IPS-20b (cell line): ENCODE measurements around the gene AP3B1.

Source experiments
- H3K27ac ChIP-seq: one replicate; pipeline ENCODE4 v1.5.1; 2013; ENCODE audit warnings: low read length
- H3K27me3 ChIP-seq: 2 replicates; pipeline ENCODE4 v1.6.1; 2013; ENCODE audit warnings: mild to moderate bottlenecking, low read length, inconsistent platforms; ENCODE audit not compliant: insufficient read depth
- H3K36me3 ChIP-seq: 2 replicates; pipeline ENCODE4 v1.6.1; 2013; ENCODE audit warnings: low read depth, mild to moderate bottlenecking, inconsistent platforms, low read length, moderate library complexity; ENCODE audit not compliant: insufficient read depth
- H3K4me1 ChIP-seq: 2 replicates; pipeline ENCODE4 v1.6.1; 2013; ENCODE audit warnings: mild to moderate bottlenecking, control low read depth, inconsistent platforms, low read length, moderate library complexity; ENCODE audit not compliant: insufficient read depth
- H3K4me3 ChIP-seq: 2 replicates; pipeline ENCODE4 v1.5.1; 2013; ENCODE audit warnings: mild to moderate bottlenecking, low read length, inconsistent platforms
- H3K9ac ChIP-seq: 2 replicates; pipeline ENCODE4 v1.6.1; 2013; ENCODE audit warnings: low read depth, mild to moderate bottlenecking, inconsistent platforms, low read length, moderate library complexity
- H3K9me3 ChIP-seq: 2 replicates; pipeline ENCODE4 v1.6.1; 2013; ENCODE audit warnings: mild to moderate bottlenecking, low read depth, low read length, inconsistent platforms; ENCODE audit not compliant: insufficient read depth

The AP3B1 gene

DNA sequence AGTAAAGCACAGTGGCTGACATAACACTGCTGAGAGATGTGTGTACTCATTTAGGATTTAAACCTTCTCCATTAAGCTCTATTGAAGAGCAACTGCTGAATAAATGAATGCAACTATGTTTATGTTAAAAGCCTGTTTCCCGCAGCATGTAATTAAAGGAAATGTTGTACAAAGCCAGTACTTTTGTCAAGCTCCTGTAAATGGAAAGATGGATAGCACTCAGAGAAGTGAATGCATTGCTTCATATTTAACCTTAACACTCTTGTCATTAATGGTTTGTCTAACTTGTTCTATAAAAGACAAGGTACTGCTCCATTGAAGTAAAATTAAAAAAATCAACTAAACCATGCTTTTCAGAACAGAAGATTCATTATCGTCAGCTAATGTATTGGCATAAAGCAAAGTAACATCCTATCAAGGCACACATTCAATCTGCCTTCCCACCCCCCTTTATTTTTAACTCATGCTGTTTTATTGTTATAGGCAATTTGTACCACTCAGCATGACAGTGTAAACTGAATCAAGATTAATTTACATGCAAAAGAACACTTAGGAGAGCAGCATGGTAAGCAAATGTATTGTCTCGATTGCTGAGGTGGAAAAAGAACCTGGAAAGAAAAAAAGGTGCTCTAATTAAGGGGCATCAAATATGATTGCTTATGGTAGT is 277.5 kb downstream of the AP3B1 start:
- H3K9me3 ChIP-seq = no peaks in the 10 kb centered on the region
- H3K36me3 ChIP-seq = no peaks in the 10 kb centered on the region; the same call in 1 of the 2 replicates
- no peak overlapping the region for H3K9ac ChIP-seq
- H3K4me3 ChIP-seq = peak overlapping the region; percentile 15; the same call in 1 of the 2 replicates
- peaks cover 97% of the 10 kb centered on the region for H3K27me3 ChIP-seq
- H3K27ac ChIP-seq = no peak overlapping the region
- peaks cover 10% of the 10 kb centered on the region for H3K4me1 ChIP-seq

DNA sequence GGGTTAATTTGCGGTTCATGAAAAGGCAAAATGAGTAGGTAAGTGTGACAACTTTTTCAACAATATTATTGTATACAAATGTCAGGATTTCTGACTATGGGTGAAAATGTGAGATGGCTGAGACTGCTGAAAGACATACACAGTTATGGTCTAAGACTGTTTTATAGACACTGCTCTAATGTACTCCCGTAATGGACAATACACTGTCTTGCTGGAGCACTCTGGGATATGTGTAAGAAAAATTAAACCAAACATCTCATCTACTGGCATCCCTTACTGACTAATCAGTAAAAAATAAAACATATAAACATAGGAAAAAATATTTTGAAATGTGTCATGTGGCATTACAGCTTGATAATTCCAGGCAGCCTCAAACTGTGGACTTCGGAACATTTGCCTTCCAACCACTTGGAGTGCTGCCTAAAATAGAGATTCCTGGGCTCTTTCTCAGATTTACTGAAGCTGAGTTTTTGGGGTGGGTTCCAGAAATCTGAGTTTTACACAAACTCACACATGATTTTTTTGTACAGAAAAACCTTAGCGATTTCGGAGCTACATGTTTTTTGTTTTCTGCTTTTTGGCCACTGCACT is 284.5 kb downstream of the AP3B1 start:
- H3K9me3 ChIP-seq = no peaks in the 10 kb centered on the region
- H3K4me3 ChIP-seq = no peak overlapping the region
- no peaks in the 10 kb centered on the region; the same call in 1 of the 2 replicates for H3K36me3 ChIP-seq
- no peaks in the 10 kb centered on the region for H3K4me1 ChIP-seq
- H3K27me3 ChIP-seq = peaks cover 61% of the 10 kb centered on the region
- H3K27ac ChIP-seq = no peak overlapping the region
- no peak overlapping the region for H3K9ac ChIP-seq

DNA sequence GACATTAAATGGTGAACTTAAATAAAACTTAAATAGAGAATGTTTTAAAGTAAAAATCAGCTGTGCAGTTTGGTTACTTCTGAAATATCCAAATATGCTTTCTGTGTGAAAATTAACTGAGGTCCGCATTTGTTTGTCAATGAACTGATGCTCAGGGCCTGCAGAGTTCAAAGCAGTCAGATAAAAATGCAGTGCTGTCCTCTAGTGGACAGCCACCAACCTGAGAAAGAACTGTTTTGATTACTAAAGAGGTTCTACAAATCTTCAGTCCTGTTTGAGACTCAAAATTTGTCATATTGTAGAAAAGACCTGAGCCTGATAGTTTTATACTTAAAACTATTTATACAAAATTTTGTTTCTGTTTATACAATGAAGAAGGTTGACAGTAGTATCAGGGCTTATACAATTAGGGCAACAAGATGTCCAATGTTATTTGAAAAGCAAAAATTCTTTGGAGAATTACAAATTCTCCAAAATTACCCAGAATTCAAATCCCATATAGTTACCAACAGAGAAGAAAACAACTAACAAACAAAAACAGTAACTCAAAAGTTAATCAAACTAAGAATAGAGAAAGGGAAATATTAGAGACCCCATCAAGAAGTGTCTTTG is 286.0 kb downstream of the AP3B1 start:
- H3K4me1 ChIP-seq = no peaks in the 10 kb centered on the region
- H3K9ac ChIP-seq = no peak overlapping the region
- H3K4me3 ChIP-seq = no peak overlapping the region
- no peak overlapping the region for H3K27ac ChIP-seq
- H3K36me3 ChIP-seq = no peaks in the 10 kb centered on the region
- H3K27me3 ChIP-seq = peaks cover 50% of the 10 kb centered on the region; the same call in 1 of the 2 replicates
- no peaks in the 10 kb centered on the region for H3K9me3 ChIP-seq

DNA sequence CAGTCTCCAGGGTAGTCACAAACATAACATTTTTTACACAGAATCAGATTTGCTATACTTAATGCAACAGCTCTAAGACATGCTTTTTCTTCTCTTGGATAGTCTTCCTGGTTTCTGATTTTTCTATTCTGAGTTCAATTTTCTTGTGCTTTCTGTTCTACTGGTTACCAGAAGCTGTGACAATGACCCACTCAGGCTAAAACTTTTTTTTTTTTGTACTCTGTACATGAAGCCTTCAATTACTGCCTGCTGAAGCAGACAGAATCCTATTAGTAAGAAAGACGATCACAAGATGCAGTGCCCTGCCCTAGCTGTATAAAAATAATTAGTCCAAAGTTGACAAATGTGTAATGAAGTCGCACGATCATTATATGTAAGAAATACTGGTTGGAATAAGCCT is 287.3 kb downstream of the AP3B1 start:
- Histone ChIP-seq H3K9ac (no peak overlapping the region), H3K27me3 (peaks cover 47% of the 10 kb centered on the region; the same call in 1 of the 2 replicates), H3K27ac (no peak overlapping the region)

DNA sequence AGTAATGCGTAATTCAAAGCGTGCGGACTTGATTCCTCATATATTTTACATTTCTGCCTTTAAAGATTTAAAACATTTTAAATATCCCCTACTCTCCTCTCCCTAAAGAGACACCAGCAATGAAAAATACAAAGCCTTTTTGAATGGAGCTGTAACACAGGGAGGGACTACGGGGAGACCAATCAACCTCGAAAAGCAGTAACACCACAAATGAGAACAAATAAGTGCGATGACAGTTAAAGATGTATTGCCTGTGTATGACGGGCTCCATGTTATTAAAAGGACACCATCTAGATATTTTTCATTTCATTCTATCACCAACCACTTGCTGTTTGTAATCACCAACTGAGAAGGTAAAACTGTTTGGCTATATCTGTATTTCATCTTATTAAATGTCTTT is 288.0 kb downstream of the AP3B1 start:
- Histone ChIP-seq H3K36me3 (0 out of 2 replicates have a peak, but pooled peaks cover 5% of the 10 kb centered on the region), H3K9ac (no peak overlapping the region), H3K9me3 (no peaks in the 10 kb centered on the region), H3K4me3 (no peak overlapping the region), H3K27ac (no peak overlapping the region), H3K27me3 (peaks cover 47% of the 10 kb centered on the region; the same call in 1 of the 2 replicates), H3K4me1 (no peaks in the 10 kb centered on the region)

More for the DNA sequence above, 287.3 kb downstream of the AP3B1 start:
- no peak overlapping the region for H3K4me3 ChIP-seq
- H3K4me1 ChIP-seq = no peaks in the 10 kb centered on the region
- H3K36me3 ChIP-seq = 0 out of 2 replicates have a peak, but pooled peaks cover 5% of the 10 kb centered on the region
- H3K9me3 ChIP-seq = no peaks in the 10 kb centered on the region

DNA sequence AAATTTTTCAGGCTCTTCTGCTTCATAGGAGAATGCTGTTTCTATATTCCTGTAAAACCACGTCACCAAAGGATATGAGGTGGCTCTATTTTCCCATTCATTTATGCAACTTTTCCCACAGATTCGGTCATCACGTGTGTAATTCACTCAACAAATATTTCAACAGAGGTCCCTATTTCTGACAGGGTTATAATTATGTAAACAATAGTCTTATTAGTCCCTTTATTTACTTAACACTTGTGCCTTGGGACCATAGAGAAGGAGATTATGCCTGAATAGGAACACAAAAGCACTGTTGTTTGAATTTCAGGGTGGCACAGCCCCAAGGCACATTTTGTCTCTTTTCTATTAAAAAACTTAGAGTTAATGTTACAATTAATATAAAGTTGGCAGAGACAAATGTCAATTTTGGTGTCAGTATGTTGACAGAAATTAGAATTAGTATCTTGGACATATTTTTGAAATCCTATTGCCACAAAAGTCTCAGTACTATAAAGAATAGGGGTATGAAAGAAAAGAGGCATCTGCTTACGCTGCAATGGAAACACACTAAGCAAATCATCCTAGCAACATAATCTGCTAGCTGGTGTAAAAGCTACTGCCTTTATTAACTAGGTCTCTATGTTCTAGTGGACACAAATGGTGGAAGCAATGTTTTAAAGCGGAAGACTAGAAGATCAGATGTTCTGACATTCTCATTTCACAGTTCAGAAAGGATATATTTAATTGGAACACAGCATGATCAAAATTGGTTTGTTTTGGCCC is 289.3 kb downstream of the AP3B1 start:
- Histone ChIP-seq H3K36me3 (0 out of 2 replicates have a peak, but pooled peaks cover 5% of the 10 kb centered on the region), H3K9ac (no peak overlapping the region), H3K27ac (no peak overlapping the region), H3K27me3 (peaks cover 40% of the 10 kb centered on the region; the same call in 1 of the 2 replicates), H3K4me3 (no peak overlapping the region), H3K4me1 (no peaks in the 10 kb centered on the region), H3K9me3 (no peaks in the 10 kb centered on the region)

DNA sequence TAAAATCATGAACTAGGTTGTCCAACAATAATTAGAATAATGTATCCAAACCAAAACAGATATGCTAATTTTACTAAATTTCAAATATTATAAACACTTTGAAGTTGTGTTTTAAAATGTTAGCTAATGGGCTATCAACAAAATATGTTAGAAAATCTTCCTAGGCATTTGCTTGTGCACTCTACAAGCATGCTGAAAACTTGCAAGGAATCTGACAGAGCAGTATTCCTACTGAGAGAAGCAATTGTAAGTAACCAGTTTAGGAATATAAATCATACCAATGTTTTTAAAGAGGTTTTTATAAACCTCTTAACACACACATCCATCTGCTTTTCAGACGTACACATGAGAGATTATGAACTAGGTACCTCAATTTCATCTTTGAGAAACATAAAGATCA is 289.9 kb downstream of the AP3B1 start:
- peaks cover 36% of the 10 kb centered on the region; the same call in 1 of the 2 replicates for H3K27me3 ChIP-seq
- H3K36me3 ChIP-seq = 0 out of 2 replicates have a peak, but pooled peaks cover 5% of the 10 kb centered on the region
- H3K4me3 ChIP-seq = no peak overlapping the region
- no peak overlapping the region for H3K27ac ChIP-seq
- H3K9ac ChIP-seq = no peak overlapping the region
- no peaks in the 10 kb centered on the region for H3K9me3 ChIP-seq
- H3K4me1 ChIP-seq = no peaks in the 10 kb centered on the region

DNA sequence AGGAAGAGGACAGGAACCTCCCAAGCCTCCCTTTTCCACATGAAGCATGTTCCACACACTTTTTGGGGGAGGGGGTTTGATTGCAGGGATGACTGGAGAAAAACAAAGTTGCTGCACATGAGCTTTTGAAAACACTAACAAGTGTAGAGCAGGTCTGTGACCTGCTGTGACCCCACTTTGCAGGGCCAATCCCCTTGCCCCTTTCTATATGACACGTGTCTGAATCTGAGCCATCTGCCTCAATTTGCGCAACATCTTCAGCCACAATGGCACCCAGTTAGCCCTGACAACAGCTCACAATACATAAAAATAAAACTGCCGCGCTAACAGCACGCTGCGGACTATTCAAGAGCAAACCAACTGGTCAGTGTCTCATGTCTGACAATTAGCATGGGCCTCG is 290.6 kb downstream of the AP3B1 start:
- peaks cover 43% of the 10 kb centered on the region; the same call in 1 of the 2 replicates for H3K27me3 ChIP-seq
- H3K4me3 ChIP-seq = no peak overlapping the region
- H3K4me1 ChIP-seq = no peaks in the 10 kb centered on the region
- peaks cover 5% of the 10 kb centered on the region; the same call in 1 of the 2 replicates for H3K36me3 ChIP-seq
- no peaks in the 10 kb centered on the region for H3K9me3 ChIP-seq
- H3K27ac ChIP-seq = no peak overlapping the region
- no peak overlapping the region for H3K9ac ChIP-seq

DNA sequence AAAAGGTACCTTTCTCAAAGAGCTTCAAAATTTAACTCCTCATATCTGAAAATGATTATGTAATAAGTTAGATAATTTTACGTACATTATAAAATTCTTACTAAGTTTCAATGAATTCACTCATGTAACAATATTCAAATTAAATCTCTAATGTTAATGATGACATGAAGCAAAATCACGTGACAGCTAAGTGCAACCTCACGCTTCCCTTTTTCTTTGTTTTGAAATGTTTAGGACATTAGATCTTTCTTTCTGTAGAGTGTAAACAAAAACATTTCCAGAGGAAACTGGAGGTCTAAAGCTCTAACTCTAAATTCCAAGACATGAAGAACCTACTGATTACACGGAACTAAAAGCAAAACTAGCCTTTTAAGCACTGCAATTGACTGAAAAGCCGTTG is 291.0 kb downstream of the AP3B1 start:
- Histone ChIP-seq H3K9me3 (no peaks in the 10 kb centered on the region), H3K27me3 (peaks cover 45% of the 10 kb centered on the region; the same call in 1 of the 2 replicates), H3K9ac (no peak overlapping the region), H3K27ac (no peak overlapping the region), H3K4me1 (no peaks in the 10 kb centered on the region), H3K4me3 (no peak overlapping the region), H3K36me3 (peaks cover 5% of the 10 kb centered on the region; the same call in 1 of the 2 replicates)

DNA sequence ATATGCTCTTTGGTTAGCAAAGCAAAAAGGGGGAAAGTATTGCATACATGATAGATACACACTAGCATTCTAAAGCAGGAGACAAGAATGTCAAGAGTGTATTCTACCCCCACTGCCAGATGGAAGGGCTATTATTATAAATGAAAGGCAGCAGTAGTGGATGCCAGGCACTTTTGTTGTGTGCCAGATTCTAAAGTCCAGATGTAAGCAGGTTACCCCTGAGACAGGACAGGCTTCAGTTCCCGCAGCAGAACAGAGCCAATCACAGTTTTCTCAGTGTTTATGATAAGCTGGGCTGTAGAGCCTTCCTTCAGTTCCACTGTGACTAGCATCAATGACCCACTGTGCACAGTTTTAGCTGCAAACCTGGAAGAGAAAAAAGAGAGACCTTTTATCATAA is 291.8 kb downstream of the AP3B1 start:
- H3K36me3 ChIP-seq = peaks cover 5% of the 10 kb centered on the region; the same call in 1 of the 2 replicates
- no peak overlapping the region for H3K9ac ChIP-seq
- peaks cover 44% of the 10 kb centered on the region; the same call in 1 of the 2 replicates for H3K27me3 ChIP-seq
- no peak overlapping the region for H3K27ac ChIP-seq
- no peaks in the 10 kb centered on the region for H3K9me3 ChIP-seq
- no peaks in the 10 kb centered on the region for H3K4me1 ChIP-seq
- no peak overlapping the region for H3K4me3 ChIP-seq

DNA sequence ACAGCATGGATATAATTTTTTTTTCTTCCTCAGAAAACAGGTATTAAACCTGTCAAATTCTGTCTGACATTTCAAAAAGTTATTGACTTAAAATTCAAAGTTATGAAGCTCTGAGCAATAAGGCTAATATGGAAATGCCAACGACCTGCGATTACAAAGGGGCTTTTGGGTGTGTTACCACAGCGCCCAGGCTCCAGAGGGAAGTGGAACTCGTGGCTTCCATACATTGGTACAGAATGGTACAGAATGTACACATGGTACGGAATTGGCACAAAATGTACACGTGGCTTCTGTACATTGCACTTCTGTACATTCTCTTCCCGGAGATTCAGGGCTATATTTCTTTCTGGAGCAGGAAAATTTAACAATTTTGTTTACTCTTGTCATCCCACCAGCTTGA is 293.3 kb downstream of the AP3B1 start:
- no peaks in the 10 kb centered on the region for H3K9me3 ChIP-seq
- H3K4me1 ChIP-seq = no peaks in the 10 kb centered on the region
- H3K27ac ChIP-seq = no peak overlapping the region
- peaks cover 5% of the 10 kb centered on the region; the same call in 1 of the 2 replicates for H3K36me3 ChIP-seq
- H3K27me3 ChIP-seq = peaks cover 48% of the 10 kb centered on the region; the same call in 1 of the 2 replicates
- no peak overlapping the region for H3K4me3 ChIP-seq
- no peak overlapping the region for H3K9ac ChIP-seq
